ENCODE results near the gene SCRN2.

SCRN2 gene

GRCh38 chr17:47821424-47822391 lies 19.4 kb downstream of the SCRN2 start, which contains the start of gene OSBPL7:
Gene OSBPL7 (minus strand): TSS chr17:47821794. CDS start chr17:47820278, 1,516 bp downstream.
- DNase-seq (ENCODE audit: low read depth in 2 of 2) = peak; percentile 57 to 74

DNA sequence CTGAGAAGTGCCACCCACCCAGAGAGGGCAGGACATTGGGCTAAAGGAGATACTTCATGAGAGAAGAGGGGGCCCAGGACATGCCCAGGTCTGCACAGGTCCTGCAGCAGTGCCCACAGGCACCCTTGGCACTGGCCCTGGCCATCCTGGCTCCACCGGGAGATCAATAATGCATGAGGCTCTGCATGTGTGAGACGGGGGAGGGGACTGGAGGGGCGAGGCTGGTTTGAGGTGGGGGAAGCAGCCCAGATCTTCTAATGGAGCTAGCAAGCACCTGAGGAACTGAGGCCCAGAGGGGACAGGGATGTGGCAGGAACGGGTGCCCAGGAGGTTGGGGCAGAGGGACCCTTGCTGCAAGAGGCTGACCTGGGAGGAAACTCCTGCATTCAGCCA lies 20.0 kb downstream of the SCRN2 start:
- DNase-seq (ENCODE audit: low read depth in 2 of 2) = no peak

DNA sequence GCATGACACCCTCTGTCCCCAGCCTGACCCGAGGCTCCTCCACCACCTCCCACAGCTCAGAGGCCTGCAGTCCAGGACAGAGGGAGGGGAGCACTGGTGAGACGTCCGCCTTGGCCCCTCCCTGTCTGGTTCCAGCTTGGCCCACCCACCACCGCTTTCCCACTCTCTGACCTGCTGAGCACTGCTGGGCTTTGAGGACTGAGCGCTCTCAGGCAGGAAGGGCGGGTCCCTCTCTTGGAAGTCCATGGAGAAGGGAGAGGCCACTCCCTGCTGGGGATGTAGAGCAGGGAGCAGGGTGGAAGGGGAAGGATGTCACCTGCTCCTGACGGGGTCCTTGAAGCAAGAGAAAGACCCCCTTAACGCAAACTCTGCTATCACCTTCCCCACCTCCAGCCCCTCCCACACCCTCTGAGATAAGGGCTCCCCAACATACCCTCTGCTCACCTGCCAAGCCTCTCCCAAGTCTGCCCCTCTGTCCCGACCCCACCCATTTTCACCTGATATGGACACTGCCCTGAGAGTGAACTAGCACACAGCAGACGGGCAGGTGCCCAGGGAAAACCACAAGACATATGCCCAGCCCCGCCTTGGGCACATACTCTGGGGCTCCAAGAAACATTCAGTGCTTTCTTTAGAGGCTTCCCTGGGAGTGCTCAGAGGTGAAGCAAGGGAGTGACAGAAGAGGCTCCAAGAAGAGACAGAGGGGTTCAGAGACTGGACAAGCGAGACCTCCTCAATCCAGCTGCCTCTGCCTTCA lies 20.9 kb downstream of the SCRN2 start:
- DNase-seq (ENCODE audit: low read depth in 2 of 2) = no peak

- no peak for DNase-seq (ENCODE audit: low read depth in 2 of 2)
These were observed 21.6 kb downstream of the SCRN2 start for GRCh38 chr17:47819475-47819874.

GRCh38 chr17:47818002-47818695 lies 22.9 kb downstream of the SCRN2 start:
- no peak for DNase-seq (ENCODE audit: low read depth in 2 of 2)

GRCh38 chr17:47816947-47817346 lies 24.1 kb downstream of the SCRN2 start:
- DNase-seq (ENCODE audit: low read depth in 2 of 2) = no peak

- no peak for DNase-seq (ENCODE audit: low read depth in 2 of 2)
These were observed 24.9 kb downstream of the SCRN2 start for GRCh38 chr17:47816111-47816735.

DNA sequence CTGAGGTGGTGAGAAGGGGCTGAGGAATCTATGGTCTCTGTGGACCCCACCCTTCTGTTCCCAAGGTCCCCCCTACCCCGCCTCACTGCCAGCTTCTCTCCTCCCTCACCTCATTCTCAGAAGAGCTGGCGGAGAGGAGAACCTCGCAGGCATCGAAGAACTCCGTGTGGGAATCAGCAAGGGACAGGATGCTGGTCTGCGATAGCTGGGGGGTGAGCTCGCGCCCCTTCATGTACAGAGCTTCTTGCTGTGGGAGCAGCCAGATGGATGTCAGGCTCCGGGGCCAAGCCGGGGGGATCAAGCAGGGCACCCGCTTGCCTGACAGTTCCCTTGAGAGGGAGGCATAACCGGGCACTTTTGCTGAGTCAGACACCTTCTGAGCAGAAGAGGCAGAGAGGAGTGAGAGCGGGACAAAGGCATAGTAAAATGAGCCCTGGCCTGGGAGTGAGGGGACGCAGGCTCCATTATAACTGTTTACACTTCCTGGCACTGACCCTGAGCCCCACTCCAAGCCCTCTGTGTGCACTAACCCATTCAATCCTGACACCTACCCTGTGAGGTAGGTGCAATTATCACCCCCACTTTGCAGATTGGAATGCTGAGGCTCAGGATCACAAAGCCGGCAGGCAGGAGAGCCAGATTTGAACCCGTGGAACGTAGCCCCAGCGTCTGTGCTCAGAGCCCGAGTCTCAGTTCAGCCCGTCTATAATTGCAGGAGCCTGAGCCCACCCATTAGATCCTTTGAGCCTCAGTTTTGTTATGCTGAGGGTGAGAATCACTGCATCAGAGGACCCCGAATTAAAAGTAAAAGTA lies 25.8 kb downstream of the SCRN2 start:
- no peak for DNase-seq (ENCODE audit: low read depth in 2 of 2)

DNA sequence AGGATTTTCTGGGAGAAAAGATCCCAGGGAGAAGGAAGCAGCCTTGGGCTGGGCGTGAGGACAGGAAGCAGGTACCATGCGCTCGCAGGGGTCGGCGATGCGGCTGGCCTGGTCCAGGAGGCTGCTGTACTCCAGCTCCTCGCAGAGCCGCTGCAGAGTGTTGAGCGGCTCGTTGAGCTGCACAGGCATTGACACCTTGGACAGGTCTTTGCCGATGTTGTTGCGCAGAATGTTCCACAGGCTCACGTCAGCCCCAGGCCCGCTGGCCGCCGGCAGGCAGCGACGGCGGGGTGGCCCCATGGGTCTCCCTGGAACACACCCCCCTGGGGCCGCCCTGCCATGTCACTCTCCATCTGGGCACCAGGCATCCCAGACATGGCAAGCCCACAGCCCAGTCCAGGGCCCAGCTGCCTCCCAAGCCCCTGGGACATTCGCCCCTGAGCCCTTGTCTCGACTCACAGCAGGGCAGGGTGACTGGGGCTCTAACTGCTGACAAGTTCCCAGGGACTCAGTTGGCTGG lies 27.5 kb downstream of the SCRN2 start:
- DNase-seq (ENCODE audit: low read depth in 2 of 2) = no peak

DNA sequence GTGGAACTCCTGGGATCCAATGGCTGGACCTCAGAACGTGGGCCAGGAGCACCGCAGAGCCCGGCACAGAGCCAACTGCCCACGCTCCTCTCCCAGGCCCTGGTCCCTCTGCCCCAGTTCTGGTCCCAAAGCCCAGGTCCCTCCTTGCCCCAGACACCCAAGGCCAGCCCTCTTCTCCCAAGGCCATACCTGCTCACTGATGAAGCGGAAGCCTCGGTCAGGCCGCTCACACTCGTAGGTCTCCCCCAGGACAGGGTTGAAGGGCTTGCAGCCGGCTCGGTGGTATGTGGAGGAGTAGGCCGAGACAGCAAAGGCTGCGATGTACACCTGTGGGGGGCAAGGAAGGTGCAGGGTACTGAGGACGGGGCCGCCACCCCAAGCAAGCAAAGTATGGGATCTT lies 28.0 kb downstream of the SCRN2 start:
- DNase-seq (ENCODE audit: low read depth in 2 of 2) = no peak

DNA sequence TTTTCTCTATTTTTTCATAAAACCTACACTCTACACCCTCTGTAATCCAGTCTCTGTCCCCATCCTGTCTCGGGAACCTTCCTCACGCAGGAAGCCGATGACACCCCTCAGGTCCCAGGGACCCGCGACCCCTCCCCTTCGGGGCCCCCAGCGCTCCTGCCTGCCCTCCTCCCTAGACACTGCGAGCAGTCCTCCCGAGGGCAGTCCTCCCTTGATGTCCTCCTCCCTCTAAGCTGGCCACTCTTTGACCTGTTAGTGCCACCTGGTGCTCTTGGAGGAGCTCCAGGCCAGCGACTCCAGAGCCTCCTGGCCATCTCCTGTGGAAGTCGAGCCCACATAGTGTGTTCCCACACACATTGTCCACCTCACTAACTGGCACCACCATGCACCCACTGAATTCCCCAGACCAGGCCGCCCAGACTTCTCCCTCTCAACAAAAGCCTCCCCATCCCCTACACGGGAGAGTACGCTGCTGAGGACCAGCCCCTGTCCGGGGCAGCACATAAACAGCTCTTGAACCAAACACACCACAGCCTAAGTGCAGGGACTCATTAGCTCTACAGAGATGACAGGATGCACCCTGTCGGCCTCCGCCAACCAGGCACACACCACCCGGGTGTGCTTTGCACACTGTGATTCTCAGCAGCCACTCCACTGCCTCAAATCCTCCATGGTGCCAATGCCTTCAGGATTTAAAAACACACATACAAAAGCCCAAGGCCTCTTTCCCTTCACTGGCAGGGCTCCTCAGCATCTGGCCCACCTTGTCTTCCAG lies 28.7 kb downstream of the SCRN2 start:
- DNase-seq (ENCODE audit: low read depth in 2 of 2) = no peak

DNA sequence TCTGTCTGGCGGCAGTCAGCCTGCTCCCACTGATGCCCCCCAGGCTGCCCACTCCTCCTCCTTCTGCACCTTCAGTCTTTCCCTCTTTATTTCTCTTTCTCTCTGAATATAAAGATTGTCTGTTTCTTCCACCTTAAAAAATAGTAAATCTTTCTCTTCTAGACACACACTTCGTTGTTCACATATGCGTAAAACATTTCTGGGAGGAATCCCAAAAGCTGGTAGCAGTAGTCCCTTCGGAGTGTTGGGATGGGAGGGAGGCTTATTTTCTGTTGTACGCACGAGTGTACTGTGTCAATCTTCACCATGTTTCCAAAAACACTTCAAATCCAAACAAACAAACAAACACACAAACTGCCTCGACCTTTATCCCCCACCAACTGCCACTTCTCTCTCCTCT lies 29.4 kb downstream of the SCRN2 start:
- DNase-seq (ENCODE audit: low read depth in 2 of 2) = no peak

DNA sequence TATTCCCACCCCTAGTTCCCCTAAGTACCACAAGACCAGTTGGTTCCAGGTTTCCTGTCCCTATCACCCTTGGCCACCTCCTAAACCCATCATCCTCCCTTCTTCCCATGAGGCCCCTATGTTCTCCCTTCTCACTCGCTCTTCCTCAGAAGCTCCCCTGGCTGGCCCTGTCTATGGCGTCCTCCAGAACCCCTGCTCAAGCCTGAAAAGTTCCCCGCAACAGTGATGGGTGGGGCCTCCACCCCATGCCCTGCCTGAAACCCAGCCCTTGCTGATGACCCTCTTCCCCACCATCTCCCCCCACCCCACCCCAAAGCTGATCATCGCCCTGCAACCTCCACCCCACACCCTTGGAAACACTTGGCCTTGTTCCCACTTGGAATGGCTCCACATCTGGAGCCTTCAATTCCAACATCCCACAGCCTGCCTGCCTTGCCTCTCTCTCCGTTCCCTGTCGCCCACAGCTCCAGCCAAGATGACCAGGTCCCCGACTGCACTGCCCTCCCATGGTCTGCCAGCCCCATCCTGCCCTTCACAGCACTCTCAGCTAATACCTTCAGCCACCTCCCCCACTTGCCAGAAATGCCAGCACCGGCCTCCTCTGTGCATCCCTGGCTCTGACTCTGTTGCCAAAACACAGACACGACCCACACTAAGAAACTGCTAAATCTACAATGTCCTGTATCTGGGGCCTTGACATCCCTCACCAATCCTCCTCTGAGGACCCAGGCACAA lies 30.0 kb downstream of the SCRN2 start:
- DNase-seq (ENCODE audit: low read depth in 2 of 2) = no peak

GRCh38 chr17:47810200-47810821 lies 30.8 kb downstream of the SCRN2 start:
- no peak for DNase-seq (ENCODE audit: low read depth in 2 of 2)

- no peak for DNase-seq (ENCODE audit: low read depth in 2 of 2)
These were observed 32.1 kb downstream of the SCRN2 start for GRCh38 chr17:47808830-47809480.

GRCh38 chr17:47808036-47808829 lies 32.8 kb downstream of the SCRN2 start:
- no peak for DNase-seq (ENCODE audit: low read depth in 2 of 2)

- DNase-seq (ENCODE audit: low read depth in 2 of 2) = no peak
These were observed 33.7 kb downstream of the SCRN2 start for GRCh38 chr17:47807421-47807820.

Measured in stimulated activated CD8-positive, alpha-beta memory T cell treated with anti-CD3 and anti-CD28 coated beads, Interleukin-7, amount 100 ng/mL, for 4 hours (primary cell).